ENCODE results near the gene RPL15.

RPL15 gene

DNA sequence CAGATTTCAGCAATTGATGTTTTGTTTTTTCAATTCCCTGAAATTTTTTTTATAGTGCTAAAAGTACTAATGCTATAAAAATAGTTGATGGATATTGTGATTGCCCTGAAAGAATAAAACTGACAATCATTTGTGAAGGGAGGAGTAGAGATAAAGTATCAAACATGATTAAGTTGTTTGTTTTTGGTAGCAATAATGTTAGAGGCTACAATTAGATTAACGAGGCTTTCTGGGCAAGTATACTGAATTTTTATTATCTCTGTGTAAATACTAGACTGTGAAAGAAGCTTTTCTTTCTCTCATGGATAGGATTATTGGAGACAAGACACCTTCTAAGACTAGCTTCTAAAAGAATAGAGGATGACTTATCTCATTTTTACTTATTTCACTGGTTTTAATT, 43.7 kb downstream of the RPL15 start:
- no peak for DNase-seq (ENCODE audit: extremely low spot score)
- POLR2A ChIA-PET, result interaction anchor here (0.6 kb wide), 2 partner anchors 101 to 1024 kb away, joined by 3 to 7 read pairs; no protein-coding TSS in a partner anchor
- CTCF ChIA-PET, result no interaction called here
- TF ChIP-seq, protein P1, sequence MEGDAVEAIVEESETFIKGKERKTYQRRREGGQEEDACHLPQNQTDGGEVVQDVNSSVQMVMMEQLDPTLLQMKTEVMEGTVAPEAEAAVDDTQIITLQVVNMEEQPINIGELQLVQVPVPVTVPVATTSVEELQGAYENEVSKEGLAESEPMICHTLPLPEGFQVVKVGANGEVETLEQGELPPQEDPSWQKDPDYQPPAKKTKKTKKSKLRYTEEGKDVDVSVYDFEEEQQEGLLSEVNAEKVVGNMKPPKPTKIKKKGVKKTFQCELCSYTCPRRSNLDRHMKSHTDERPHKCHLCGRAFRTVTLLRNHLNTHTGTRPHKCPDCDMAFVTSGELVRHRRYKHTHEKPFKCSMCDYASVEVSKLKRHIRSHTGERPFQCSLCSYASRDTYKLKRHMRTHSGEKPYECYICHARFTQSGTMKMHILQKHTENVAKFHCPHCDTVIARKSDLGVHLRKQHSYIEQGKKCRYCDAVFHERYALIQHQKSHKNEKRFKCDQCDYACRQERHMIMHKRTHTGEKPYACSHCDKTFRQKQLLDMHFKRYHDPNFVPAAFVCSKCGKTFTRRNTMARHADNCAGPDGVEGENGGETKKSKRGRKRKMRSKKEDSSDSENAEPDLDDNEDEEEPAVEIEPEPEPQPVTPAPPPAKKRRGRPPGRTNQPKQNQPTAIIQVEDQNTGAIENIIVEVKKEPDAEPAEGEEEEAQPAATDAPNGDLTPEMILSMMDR (IDR thresholded peaks at IDR 0.05; ENCODE audit: control extremely low read depth, extremely low read depth, low read depth, missing control alignments), result no peak

DNA sequence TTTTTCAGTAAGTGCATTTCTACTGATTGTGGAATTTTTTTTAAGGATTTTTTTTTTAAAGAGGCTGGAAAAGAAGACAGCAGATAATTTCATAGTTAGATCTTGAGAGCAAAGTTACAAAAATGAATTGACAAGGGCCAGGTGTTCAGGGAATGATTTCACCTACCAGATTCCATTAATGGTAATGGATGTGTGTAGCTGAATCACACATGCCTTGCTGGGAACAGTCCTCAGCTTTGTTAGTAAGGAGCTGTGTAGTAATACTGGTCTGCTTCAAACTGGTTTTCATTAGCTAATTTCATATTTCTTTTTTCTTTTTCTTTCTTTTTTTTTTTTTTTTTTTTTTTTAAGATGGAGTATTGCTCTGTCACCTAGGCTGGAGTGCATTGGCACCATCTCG, 44.1 kb downstream of the RPL15 start:
- ChIA-PET POLR2A (interaction anchor here (0.6 kb wide), 2 partner anchors 101 to 1024 kb away, joined by 3 to 7 read pairs; no protein-coding TSS in a partner anchor), CTCF (no interaction called here)
- DNase-seq (ENCODE audit: extremely low spot score), result no peak
- TF ChIP-seq, protein P1 (IDR thresholded peaks at IDR 0.05; ENCODE audit: control extremely low read depth, extremely low read depth, low read depth, missing control alignments), result no peak

DNA sequence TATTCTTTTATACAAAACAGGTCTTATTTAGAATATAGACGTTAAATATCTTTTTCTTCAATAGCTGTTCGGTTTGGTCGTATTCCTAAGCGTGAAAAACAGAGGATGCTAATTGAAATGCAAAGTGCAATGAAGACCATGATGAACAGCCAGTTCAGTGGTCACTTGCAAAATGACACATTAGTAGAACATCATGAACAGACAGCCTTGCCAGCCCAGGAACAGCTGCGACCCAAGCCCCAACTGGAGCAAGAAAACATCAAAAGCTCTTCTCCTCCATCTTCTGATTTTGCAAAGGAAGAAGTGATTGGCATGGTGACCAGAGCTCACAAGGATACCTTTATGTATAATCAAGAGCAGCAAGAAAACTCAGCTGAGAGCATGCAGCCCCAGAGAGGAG, 45.0 kb downstream of the RPL15 start:
- POLR2A ChIA-PET, result no interaction called here
- CTCF ChIA-PET, result interaction anchor here (0.9 to 1.5 kb wide), 4 partner anchors 10 to 27 kb away, joined by 3 to 6 read pairs (median 4); no protein-coding TSS in a partner anchor
- TF ChIP-seq, protein P1 (IDR thresholded peaks at IDR 0.05; ENCODE audit: control extremely low read depth, extremely low read depth, low read depth, missing control alignments), result no peak
- no peak for DNase-seq (ENCODE audit: extremely low spot score)

DNA sequence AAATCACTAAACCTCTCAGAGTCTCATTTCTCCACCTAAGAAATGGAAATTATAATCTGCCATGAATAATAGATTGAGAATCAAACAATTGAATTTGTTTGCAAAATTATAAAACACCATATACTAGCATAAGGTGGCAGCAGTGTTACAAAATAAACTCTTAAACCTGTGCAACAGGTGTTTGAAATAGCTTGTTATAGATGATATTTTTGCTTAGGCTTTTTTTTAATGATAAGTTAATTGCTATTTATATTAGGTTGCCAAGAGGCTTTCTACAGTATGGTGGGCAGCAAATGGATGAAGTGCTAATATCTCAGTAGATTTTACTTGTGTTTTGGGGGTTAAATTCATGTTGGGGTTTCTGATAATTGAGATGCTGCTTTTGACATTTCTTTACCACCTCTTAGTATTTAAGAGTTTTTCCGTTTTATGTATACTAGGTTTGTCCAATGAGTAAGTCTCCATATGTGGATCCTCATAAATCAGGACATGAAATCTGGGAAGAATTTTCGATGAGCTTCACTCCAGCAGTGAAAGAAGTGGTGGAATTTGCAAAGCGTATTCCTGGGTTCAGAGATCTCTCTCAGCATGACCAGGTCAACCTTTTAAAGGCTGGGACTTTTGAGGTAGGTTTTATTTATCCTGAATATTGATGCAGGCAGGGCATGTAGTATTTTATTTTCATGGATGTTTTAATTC, 47.8 kb downstream of the RPL15 start:
- ChIA-PET CTCF (interaction anchor here (1.0 to 1.4 kb wide), 5 partner anchors 9 to 77 kb away, joined by 3 to 4 read pairs (median 3); no protein-coding TSS in a partner anchor), POLR2A (no interaction called here)
- TF ChIP-seq, protein P1 (IDR thresholded peaks at IDR 0.05; ENCODE audit: control extremely low read depth, extremely low read depth, low read depth, missing control alignments), result no peak
- DNase-seq (ENCODE audit: extremely low spot score), result no peak

DNA sequence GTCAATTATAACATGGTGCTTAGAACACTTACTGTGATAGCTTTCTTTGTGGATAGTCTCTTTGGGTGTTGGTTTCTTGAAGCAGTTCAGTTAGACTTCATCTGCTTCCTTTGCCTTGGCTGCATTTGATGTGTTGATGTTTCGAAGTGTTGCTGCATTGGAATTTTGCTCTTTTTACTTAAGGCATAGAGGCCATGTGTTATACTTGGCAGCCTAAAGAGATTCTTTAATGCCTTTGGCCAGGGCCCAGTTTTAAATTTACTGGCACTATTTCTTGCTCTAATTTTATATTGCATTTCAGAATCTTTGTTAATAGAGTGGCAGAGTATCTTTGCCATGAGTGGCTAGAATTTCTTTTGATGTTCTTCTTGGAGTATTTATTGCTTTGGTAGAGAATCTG, 49.4 kb downstream of the RPL15 start:
- DNase-seq (ENCODE audit: extremely low spot score), result no peak
- POLR2A ChIA-PET, result no interaction called here
- TF ChIP-seq, protein P1 (IDR thresholded peaks at IDR 0.05; ENCODE audit: control extremely low read depth, extremely low read depth, low read depth, missing control alignments), result no peak
- CTCF ChIA-PET, result interaction anchor here (1.4 to 1.7 kb wide), 2 partner anchors 16 to 33 kb away, joined by 3 read pairs; no protein-coding TSS in a partner anchor

DNA sequence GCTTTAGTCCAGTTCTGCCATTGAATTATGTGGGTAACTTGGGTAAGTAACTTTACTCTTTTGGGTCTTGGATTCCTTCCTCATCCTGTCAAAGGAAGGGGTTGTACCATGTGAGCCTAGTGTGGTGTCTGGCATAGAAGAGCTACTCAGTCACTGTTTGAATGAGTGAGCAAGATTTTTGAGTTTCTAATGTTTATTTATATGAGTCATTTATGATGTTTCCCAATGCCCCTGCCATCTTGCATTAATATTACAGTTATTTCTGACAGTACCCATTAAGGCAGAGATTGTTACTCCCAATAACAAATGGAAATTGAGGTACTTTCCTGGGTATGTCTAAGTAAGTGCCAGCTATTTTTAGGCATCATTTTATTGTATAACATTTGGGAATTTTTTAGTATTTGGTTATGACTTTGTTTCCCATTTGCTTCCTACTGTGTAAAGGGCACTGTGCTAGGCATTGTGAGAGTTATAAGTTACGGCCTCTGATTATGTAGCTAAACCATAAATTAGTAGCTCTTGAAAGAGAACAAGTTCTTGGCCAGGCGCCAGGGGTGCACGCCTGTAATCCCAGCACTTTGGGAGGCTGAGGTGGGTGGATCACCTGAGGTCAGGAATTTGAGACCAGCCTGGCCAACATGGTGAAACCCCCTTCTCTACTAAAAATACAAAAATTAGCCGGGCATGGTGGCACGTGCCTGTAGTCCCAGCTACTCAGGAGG, 51.7 kb downstream of the RPL15 start:
- TF ChIP-seq, protein P1 (IDR thresholded peaks at IDR 0.05; ENCODE audit: control extremely low read depth, extremely low read depth, low read depth, missing control alignments), result no peak
- POLR2A ChIA-PET, result interaction anchor here (0.6 kb wide), 1 partner anchor 50 kb away, joined by 3 read pairs; no protein-coding TSS in a partner anchor
- CTCF ChIA-PET, result interaction anchor here (0.9 to 4.9 kb wide), 6 partner anchors 10 to 25 kb away, joined by 3 to 22 read pairs (median 4); no protein-coding TSS in a partner anchor
- DNase-seq (ENCODE audit: extremely low spot score), result no peak

Measured in GM10248 (cell line).